Central memory CD8-positive, alpha-beta T cell (primary cell): Measurements from ENCODE around the gene TPST1.

Experiments used
- ATAC-seq: fragments of 150-1000 bp; cut with Tn5 transposase; replicated peaks from 2 replicates; pipeline ENCODE4 v1.10.0; 2022; ENCODE audit warnings: mild to moderate bottlenecking, moderate FRiP score, moderate number of reproducible peaks; ENCODE audit not compliant: poor library complexity, severe bottlenecking; ENCODE audit errors: extremely low read depth
- DNase-seq, 2 donors: peaks; one replicate each; pipeline ENCODE4 v3.0.0; 2021; ENCODE audit warnings: low spot score in 2 of 2
- H3K27ac Mint-ChIP-seq: one replicate; pipeline ENCODE4 v1.8.0; 2022; ENCODE audit warnings: low read depth, mild to moderate bottlenecking, moderate library complexity, mixed read lengths
- H3K27me3 Mint-ChIP-seq: one replicate; pipeline ENCODE4 v1.8.0; 2022; ENCODE audit warnings: mixed read lengths
- H3K36me3 Mint-ChIP-seq: one replicate; pipeline ENCODE4 v1.8.0; 2022; ENCODE audit warnings: mild to moderate bottlenecking, moderate library complexity, mixed read lengths; ENCODE audit not compliant: insufficient read depth
- H3K4me1 Mint-ChIP-seq: one replicate; pipeline ENCODE4 v1.8.0; 2022; ENCODE audit warnings: mixed read lengths
- H3K4me3 Mint-ChIP-seq: one replicate; pipeline ENCODE4 v1.8.0; 2022; ENCODE audit warnings: mild to moderate bottlenecking, moderate library complexity, mixed read lengths
- H3K9me3 Mint-ChIP-seq: one replicate; pipeline ENCODE4 v1.8.0; 2022; ENCODE audit warnings: mixed read lengths

TPST1 gene

DNA sequence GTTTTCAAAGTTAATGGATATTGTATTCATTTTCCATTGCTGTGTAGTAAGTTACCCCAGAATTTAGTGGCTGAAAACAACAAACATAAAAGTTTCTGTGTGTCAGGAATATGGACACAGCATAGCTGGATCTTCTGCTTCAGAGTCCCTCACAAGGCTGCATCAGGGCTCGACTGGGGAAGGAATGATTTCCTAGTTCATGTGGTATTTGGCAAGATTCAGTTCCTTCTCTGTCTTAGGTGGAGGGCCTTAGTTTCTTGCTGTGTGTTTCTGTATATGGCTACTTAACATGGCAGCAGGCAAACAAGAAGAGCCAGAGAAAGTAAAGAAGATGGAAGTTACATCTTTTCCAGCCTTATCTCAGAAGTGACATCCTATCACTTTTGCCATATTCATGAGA is 51.1 kb downstream of the TPST1 start:
- Mint-ChIP-seq H3K9me3 (no peaks in the 10 kb centered on the region), H3K36me3 (no peaks in the 10 kb centered on the region), H3K4me1 (no peaks in the 10 kb centered on the region), H3K4me3 (no peak overlapping the region), H3K27ac (no peak overlapping the region), H3K27me3 (peaks cover 33% of the 10 kb centered on the region)
- no peak for ATAC-seq
- no peak for DNase-seq

DNA sequence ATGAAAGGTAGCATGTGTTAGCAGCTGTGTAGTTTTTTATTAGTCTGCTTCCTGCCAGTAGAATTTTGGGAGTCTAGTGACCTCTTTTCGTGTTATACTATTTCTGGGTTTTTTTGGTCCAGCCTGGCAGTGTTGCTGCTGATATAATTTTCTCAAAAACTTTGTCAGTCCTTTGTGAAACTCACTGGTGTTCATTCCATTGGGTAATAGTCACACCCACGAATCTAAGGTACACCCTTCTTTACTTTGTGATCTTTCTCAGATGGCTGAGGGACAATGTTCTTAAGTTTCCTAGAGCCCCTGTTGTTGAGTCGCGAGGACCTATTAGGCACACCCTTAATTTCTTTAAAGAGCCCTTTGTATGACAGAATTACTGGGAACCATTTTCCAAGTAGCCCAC is 52.3 kb downstream of the TPST1 start:
- Mint-ChIP-seq H3K27ac (no peak overlapping the region), H3K36me3 (no peaks in the 10 kb centered on the region), H3K4me3 (no peak overlapping the region), H3K4me1 (no peaks in the 10 kb centered on the region), H3K9me3 (no peaks in the 10 kb centered on the region), H3K27me3 (peaks cover 41% of the 10 kb centered on the region)
- DNase-seq (no peak), ATAC-seq (no peak)

DNA sequence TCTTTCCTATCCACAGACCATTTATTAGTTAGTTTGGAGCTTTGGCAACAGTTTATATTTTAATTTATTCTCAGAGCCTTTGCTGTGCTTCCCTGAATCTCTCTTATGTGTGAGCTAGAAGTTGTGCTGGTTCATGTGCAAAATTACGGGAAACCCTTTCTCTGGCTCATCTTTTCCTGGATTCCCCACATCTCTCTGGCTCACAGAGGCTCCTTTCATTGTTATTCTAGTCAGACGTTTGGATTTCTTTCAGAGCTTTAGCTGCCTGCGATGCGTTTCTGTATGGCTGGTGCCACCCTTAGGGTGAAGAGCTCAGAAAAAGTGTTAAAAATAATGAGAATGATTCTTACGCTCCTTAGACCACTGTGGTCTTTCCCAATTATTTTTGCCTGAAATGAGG is 53.3 kb downstream of the TPST1 start:
- H3K9me3 Mint-ChIP-seq, result no peaks in the 10 kb centered on the region
- H3K4me1 Mint-ChIP-seq, result no peaks in the 10 kb centered on the region

DNA sequence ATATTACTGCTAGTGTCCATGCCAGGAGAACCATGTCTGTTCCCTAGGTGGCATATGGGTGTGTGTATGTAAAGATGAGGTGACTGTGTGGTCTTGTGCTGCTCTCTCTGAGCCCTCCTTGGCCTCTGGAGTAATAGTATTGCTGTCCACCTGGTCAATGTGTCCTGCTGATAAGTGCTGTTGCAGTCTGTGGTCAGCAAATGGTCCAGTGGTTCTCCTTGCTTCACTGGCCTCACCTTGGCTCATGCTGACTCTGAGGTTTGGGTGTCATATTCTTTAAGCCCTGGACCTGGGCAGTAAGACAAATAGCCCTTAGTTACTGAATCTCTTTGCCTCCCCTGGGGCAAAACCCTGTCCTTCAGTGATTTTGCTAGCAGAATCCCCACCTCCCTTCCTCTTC is 56.8 kb downstream of the TPST1 start:
- no peaks in the 10 kb centered on the region for H3K36me3 Mint-ChIP-seq
- H3K9me3 Mint-ChIP-seq, result peaks cover 11% of the 10 kb centered on the region
- no peak for ATAC-seq
- H3K27me3 Mint-ChIP-seq, result peaks cover 47% of the 10 kb centered on the region
- no peak overlapping the region for H3K27ac Mint-ChIP-seq
- H3K4me1 Mint-ChIP-seq, result no peaks in the 10 kb centered on the region
- no peak overlapping the region for H3K4me3 Mint-ChIP-seq
- no peak for DNase-seq

More for the DNA sequence above, 53.3 kb downstream of the TPST1 start:
- DNase-seq (no peak), ATAC-seq (no peak)
- Mint-ChIP-seq H3K4me3 (no peak overlapping the region), H3K27me3 (peaks cover 46% of the 10 kb centered on the region), H3K27ac (no peak overlapping the region), H3K36me3 (no peaks in the 10 kb centered on the region)

DNA sequence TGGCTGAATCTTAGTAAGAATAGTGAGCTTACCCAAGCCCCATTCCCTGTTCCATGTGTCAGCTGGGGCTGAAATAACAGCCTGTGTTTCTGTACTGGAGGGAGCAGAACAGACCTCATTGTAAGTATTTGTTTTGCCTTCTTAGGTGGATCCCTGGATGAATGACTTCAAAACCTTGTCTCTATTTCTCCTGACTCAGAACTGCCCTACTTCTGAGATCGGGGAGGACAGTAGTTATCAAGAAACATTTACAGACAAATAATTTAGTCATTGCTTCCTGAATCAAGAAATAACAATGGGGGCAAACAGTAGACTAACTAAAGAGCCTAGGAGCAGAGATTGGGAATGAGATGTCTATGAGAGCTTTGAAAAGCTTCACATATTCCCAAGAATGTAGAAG is 58.8 kb downstream of the TPST1 start:
- Mint-ChIP-seq H3K4me3 (no peak overlapping the region), H3K36me3 (no peaks in the 10 kb centered on the region), H3K4me1 (no peaks in the 10 kb centered on the region), H3K9me3 (peaks cover 11% of the 10 kb centered on the region), H3K27me3 (peaks cover 55% of the 10 kb centered on the region), H3K27ac (no peak overlapping the region)
- ATAC-seq (no peak), DNase-seq (no peak)

DNA sequence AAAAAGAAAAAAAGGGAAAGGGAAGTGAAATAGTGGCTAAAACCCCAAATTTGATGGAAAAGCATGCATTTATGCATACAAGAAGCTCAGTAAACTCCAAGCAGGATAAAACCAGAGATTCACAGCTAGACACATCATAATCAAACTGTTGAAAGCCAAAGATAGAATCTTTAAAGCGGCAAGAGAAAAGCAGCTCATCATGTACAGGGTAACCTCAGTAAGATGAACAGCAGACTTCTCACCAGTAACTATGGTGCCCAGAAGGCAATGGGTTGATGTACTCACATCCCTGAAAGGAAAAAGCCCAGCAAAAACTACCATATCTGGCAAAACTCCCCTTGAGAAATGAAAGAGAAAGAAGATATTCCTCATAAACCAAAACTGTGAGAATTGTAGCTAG is 60.4 kb downstream of the TPST1 start:
- Mint-ChIP-seq H3K27me3 (peaks cover 45% of the 10 kb centered on the region), H3K4me3 (no peak overlapping the region), H3K9me3 (peaks cover 11% of the 10 kb centered on the region), H3K4me1 (no peaks in the 10 kb centered on the region), H3K36me3 (no peaks in the 10 kb centered on the region), H3K27ac (no peak overlapping the region)
- ATAC-seq, result no peak
- no peak for DNase-seq

DNA sequence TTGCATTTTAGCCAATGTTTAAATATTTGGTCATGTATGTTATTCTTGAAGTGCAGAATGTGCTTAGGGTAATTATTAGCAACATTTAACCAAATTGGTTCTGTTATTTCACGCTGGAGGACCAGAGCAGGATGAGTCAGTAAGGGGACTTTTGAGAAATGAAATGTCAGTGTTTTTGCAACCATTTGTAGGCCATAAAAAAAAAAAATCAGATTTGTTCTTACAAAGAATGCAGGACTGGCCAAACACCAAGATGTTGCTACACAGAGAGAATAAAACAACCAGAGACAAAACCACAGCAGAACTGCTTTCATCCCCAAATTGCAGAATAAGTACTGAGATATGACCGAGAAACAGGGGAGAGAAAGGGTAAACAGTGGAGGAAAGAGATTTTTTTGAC is 62.1 kb downstream of the TPST1 start:
- DNase-seq, result no peak
- Mint-ChIP-seq H3K36me3 (no peaks in the 10 kb centered on the region), H3K27ac (no peak overlapping the region), H3K27me3 (peaks cover 45% of the 10 kb centered on the region), H3K9me3 (peaks cover 11% of the 10 kb centered on the region), H3K4me1 (no peaks in the 10 kb centered on the region), H3K4me3 (no peak overlapping the region)
- no peak for ATAC-seq

DNA sequence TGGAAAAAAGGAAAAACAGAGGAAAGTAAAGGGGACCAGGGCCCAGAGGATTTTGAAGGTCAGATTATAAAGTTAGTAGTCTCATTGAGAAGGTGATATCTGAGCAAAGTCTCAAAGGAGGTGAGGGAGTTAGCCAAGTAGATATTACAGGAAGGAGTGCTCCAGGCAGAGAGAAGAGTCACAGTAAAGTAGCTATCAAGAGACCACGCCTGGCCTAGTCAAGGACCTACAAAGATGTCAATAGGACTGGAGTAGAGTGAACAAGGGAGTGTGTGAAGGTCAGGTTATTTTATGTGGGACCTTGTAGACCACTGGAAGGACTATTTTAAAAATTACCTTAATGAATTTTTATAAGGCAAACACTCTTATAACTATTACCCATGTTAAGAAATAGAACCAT is 64.8 kb downstream of the TPST1 start:
- ATAC-seq (no peak), DNase-seq (no peak)
- Mint-ChIP-seq H3K9me3 (peaks cover 7% of the 10 kb centered on the region), H3K27me3 (peaks cover 38% of the 10 kb centered on the region), H3K4me1 (no peaks in the 10 kb centered on the region), H3K27ac (no peak overlapping the region), H3K36me3 (no peaks in the 10 kb centered on the region), H3K4me3 (no peak overlapping the region)

DNA sequence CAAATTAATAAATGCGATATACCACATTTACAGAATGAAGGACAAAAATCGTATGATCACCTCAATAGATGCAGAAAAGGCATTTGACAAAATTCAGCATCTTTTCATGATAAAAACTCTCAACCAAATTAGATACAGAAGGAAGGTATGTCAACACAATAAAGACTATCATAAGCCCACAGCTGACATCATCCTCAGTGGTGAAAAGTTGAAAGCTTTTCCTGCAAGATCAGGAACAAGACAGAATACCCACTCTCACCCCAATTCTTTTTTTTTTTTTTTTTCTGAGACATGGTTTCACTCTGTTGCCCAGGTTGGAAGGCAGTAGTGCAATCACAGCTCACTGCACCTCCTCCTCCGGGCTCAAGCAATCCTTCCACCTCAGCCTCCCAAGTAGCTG is 67.2 kb downstream of the TPST1 start:
- peaks cover 42% of the 10 kb centered on the region for H3K27me3 Mint-ChIP-seq
- H3K4me1 Mint-ChIP-seq, result no peaks in the 10 kb centered on the region
- H3K4me3 Mint-ChIP-seq, result no peak overlapping the region
- H3K9me3 Mint-ChIP-seq, result no peaks in the 10 kb centered on the region
- no peak for DNase-seq
- H3K36me3 Mint-ChIP-seq, result no peaks in the 10 kb centered on the region
- H3K27ac Mint-ChIP-seq, result no peak overlapping the region
- no peak for ATAC-seq

DNA sequence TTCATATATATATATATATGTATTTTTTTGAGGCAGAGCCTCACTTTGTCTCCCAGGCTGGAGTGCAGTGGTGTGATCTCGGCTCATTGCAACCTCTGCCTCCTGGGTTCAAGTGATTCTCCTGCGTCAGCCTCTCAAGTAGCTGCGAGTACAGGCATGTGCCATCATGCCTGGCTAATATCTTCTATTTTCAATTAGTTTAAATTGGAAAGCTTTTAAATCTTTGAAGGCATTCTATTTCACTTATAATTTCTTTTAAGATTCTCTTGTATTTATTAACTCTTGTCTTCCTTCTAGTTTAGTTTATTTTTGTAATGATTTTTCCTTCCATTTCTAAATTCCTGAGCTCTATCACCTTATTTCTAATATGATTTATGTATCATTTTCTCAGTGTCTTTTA is 71.2 kb downstream of the TPST1 start:
- Mint-ChIP-seq H3K27ac (no peak overlapping the region), H3K9me3 (no peaks in the 10 kb centered on the region), H3K4me3 (no peak overlapping the region), H3K36me3 (no peaks in the 10 kb centered on the region), H3K4me1 (no peaks in the 10 kb centered on the region), H3K27me3 (peaks cover 17% of the 10 kb centered on the region)
- ATAC-seq (no peak), DNase-seq (no peak)

DNA sequence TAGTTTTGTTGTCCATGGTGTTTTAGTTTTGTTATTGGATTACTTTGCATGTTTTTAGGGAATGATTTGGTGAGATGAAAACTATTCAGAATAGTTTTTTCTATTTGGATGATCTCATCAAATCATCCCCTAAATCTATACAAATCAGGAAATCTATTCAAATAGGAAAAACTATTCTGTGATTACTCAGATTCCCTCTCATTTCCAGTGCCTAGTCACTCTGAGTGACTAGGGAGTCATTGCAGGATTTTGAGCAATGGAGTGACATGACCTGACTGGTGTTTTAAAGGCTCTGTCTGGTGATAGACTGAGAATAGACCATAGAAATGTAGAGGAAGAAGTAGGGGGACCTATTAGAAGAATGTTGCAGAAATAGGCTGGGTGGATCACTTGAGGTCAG is 72.4 kb downstream of the TPST1 start:
- Mint-ChIP-seq H3K27me3 (peaks cover 12% of the 10 kb centered on the region), H3K4me1 (no peaks in the 10 kb centered on the region), H3K27ac (no peak overlapping the region), H3K9me3 (no peaks in the 10 kb centered on the region), H3K4me3 (no peak overlapping the region), H3K36me3 (no peaks in the 10 kb centered on the region)
- DNase-seq (no peak), ATAC-seq (no peak)

DNA sequence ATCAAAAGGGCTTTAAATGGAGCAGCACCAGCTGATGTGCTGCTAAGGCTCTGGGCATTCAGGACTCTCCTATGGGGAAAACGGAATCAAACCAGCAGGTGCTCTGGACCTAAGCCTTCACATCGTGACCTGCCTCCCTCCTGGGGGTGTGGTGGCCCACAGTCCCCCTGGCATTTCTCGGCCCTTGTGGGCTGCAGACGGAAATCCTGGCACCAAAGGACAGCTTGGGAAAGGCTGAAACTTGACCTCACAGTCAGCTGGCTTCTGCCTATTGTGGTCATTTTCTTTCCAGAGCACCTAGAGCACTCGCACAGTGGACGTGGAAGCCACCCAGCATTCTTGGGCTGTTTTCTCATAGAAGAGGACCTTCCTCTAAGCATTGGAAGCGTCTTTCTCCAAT is 74.8 kb downstream of the TPST1 start:
- no peak for DNase-seq
- Mint-ChIP-seq H3K9me3 (no peaks in the 10 kb centered on the region), H3K4me1 (no peaks in the 10 kb centered on the region), H3K27ac (no peak overlapping the region), H3K4me3 (no peak overlapping the region), H3K36me3 (no peaks in the 10 kb centered on the region), H3K27me3 (peaks cover 12% of the 10 kb centered on the region)
- no peak for ATAC-seq

DNA sequence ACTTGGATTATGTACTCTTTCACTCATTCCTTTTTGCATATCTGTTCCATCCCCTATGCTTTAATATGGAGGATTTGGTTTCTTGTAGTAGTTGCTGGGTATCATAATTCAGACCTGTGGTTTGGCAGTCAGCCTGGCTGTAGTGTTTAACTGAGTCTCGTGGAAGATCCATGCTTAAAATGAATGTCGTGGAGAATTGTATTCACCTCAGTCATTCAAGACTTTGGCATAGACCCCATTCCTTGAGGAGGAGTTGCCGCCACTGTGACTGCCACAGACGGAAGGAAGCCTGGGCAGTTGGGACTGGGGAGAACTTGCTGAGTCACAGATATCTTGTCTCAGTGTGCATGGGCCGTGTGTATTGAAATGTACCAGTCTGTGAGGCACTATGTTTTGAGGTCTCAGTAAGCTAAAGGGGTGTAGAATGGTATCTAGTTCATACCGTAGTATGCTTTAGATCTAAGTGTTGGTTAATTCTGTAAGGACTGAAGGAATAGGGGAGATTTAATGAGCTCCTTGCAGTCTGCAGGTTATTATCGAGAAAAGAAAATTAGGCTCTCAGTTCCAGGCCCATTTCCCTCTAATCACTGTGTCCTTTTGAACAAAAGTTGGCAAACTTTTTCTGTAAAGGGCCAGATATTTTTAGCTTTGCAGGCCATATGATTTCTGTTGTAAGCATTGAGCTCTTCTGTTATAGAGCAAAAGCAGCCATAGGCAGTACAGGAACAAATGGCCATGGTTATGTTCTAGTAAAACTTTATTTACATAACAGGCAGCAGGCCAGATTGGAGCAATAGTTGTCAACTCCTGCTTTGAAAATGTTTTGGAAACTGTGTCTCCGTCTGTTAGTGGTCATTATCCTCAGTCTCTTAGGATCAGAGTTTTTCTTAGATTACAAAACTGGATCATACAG is 76.8 kb downstream of the TPST1 start:
- H3K27me3 Mint-ChIP-seq, result peaks cover 7% of the 10 kb centered on the region
- no peak overlapping the region for H3K27ac Mint-ChIP-seq
- no peak for ATAC-seq
- H3K4me1 Mint-ChIP-seq, result no peaks in the 10 kb centered on the region
- H3K36me3 Mint-ChIP-seq, result no peaks in the 10 kb centered on the region
- no peaks in the 10 kb centered on the region for H3K9me3 Mint-ChIP-seq
- H3K4me3 Mint-ChIP-seq, result no peak overlapping the region
- DNase-seq, result no peak
